NCI-H82 (cell line): ENCODE results near the gene ZNF25.
A peak's percentile ranks its signal among the peaks of the same experiment; 100 is the strongest.
"Not testable (repeated sequence)": the region's sequence is repeated elsewhere in the genome, so short reads cannot be mapped to it uniquely, and the experiment has no call there.

Experiments
- DNase-seq: peaks from one replicate; lab custom pipeline; 2025; lab: John Stamatoyannopoulos, UW

ZNF25 gene

DNA sequence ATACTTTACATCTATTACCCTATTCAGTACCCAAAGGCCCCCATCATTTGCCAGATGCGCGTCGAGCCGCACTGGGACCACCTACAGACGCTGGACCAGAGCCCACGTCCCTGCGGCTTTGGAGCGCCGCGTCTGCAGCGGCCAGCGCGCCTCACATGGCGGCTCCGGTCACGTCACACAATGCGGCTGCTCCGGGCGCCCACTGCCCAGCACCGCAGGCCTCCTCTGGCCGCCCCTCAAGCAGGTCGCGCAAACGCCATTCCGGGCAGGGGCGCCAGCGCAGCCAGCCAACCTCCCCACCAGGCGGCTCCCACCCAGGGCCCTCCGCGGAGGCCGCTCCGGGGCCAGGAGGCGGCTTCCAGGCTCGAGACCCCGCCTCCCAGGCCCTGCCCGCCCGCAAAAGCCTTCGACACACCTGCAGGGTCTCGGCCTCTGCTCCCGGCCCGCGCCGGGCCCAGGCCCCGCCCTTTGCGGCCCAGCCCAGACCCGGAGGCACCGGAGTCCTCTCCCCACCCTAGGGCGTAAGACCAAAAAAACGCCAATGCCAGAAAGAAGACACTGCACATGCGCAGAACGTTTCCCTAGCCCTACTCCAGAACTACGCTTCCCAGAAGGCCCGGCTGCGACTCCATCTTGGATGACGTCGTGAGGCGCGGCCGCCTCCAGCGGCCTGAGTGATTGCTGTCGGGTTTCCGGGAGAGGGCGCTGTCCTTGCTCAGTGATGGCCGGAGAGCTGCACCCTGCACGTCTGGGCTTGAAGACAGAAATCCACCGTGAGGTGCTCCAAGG, at the start of gene ZNF25:
Gene ZNF25, minus strand, starts transcription at position 557 of the 789 bp plus-strand sequence. CDS start 4,925 bp downstream, outside the sequence.
- DNase-seq, result peak; percentile 99

DNA sequence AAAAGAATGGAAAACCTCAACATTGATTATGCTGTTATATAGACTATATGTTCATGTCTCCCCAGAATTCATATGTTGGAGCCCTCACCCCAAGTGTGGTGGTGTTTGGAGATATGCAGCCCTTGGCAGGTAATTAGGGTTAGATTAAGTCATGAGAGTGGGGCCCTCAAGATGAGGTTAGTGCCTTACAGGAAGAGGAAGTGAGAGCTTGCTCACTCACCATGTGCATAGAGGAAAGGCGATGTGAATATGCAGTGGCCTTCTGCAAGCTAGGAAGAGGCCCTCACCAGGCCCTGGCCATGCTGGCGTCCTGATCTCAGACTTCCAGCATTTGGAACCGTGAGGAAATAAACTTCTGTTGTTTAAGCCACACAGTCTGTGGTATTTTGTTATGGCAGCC, 48.8 kb upstream of the ZNF25 start:
- DNase-seq, result no peak

DNA sequence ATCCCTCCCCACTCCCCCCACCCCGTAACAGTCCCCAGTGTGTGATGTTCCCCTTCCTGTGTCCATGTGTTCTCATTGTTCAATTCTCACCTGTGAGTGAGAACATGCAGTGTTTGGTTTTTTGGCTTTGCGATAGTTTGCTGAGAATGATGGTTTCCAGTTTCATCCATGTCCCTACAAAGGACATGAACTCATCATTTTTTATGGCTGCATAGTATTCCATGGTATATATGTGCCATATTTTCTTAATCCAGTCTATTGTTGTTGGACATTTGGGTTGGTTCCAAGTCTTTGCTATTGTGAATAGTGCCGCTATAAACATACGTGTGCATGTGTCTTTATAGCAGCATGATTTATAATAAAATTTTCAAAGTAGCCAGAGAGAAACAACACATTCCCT, 42.7 kb upstream of the ZNF25 start:
- not testable (repeated sequence) for DNase-seq

GRCh38 chr10:38016354-38016753, 39.9 kb upstream of the ZNF25 start:
- DNase-seq, result no peak

DNA sequence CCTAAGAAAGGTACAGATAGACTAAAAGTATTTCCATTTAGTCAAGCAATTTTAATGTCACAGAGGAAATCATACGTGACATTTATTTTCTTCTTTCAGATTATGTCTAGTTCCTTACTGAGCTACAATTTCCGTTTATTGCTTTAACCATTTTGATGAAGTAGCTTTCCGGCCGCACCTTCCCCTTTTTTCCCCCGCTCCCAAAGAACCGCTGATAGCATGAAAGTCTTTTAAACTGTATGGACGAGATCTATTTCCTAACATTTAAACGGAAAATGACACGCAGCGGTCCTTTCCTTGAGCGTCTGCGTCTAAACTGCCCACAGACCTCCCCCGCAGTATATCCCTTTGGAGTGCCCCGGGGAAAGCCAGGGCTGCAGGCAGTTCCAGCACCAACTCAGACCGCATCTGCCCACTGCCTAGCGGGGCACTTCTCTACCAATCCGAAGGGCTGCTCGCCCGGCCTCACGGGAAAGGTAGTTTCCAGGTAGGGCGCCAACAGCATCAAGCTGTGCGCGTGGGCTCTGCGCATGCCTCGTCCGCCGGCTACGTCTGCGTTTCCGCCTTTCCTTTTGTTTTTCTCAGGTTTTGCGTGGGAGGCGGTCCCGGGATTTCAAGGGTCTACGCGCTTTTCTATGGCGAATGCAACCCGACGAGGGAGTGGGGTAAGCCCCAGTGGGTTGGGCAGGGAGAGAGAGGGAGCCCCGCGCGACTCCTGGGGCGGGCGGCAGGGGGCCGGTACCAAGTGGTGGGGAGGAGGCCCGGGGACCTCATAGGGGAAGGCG, 33.9 kb upstream of the ZNF25 start, which contains the start of gene ZNF33A:
Gene ZNF33A, plus strand, starts transcription at position 557 of the 785 bp plus-strand sequence. CDS start 1,667 bp downstream, outside the sequence.
- peak; percentile 94 for DNase-seq

GRCh38 chr10:38007991-38008390, 31.5 kb upstream of the ZNF25 start:
- no peak for DNase-seq

GRCh38 chr10:38007551-38007950, 31.1 kb upstream of the ZNF25 start:
- DNase-seq, result no peak

DNA sequence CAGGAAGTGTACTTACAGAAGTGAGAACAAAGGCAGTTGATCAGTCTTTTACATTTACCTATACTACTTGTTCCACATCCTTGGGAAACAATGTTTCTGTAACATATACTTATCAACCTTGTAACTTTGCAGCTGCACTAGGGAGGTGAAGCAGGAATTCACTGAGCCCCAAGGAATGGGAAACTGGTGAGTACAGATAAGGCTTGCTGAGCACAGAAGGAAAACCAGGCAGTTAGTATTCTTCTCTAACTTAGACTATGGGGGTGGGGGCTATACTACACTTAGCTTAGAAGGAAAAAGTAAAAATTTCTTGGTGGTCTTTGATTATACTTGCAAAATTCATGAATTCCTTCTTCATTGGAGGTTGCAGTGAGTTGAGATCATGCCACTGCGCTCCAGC, 27.1 kb upstream of the ZNF25 start:
- no peak for DNase-seq

- DNase-seq, result no peak
Observed at GRCh38 chr10:38003026-38003425, 26.6 kb upstream of the ZNF25 start.

- DNase-seq, result not testable (repeated sequence)
Observed at GRCh38 chr10:38000474-38000873, 24.0 kb upstream of the ZNF25 start.

DNA sequence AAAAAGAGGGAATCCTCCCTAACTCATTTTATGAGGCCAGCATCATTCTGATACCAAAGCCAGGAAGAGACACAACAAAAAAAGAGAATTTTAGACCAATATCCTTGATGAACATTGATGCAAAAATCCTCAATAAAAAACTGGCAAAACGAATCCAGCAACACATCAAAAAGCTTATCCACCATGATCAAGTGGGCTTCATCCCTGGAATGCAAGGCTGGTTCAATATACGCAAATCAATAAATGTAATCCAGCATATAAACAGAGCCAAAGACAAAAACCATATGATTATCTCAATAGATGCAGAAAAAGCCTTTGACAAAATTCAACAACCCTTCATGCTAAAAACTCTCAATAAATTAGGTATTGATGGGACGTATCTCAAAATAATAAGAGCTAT, 22.5 kb upstream of the ZNF25 start:
- not testable (repeated sequence) for DNase-seq

GRCh38 chr10:37992083-37992482, 15.6 kb upstream of the ZNF25 start:
- no peak for DNase-seq

DNA sequence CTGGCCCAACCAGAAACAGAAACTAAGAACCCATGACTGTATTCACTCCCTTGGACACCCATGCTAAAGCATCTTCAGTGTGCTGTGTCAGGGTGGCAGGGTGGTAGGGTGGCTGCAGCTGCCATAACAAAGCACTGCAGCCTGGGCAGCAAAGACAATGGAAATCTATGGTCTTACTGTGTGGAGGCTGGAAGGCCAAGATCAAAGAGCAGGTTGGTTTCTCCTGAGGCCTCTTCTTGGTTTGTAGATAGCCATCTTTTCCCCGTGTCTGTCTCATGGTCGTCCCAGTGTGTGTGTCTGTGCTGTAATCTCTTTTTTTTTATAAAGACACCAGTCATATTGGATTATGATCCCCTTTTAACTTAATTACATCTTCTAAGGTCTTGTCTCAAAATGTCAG, 15.2 kb upstream of the ZNF25 start:
- DNase-seq, result no peak

DNA sequence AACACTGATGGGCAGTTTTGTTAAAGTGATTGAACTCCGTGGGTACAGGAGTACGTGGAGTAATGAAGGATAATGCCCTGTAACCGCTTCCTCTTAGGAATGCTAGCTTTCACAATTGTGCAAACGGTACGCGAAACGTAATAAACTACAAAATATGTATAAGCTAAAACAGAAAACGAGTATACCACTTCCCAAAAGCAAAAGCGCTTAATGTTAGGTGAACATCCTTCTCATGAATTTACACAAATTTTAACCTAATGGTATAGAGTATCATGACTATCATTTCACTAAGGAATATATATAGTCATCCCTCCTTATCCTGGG, 395 bp upstream of the ZNF25 start:
- DNase-seq, result no peak

- DNase-seq, result peak; percentile 37
Observed at GRCh38 chr10:37975401-37975991, 951 bp downstream of the ZNF25 start.

DNA sequence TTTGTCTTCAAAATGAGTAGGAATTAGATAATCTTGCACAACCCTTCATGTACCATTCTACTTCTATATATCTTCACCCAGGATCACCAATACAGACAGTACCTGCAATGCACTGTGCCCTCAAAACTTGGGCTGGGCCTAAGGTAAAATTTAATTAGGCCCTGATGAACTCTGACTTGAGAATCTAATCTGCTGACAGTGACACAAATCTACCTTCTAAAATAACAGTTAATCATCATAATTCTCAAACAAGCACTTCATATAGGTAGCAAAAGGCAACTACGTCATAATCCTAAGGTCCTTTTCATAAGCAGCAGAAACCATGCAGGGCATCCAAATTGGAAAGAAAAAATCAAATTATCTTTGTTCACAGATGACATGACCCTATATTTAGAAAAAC, 4.1 kb downstream of the ZNF25 start:
- DNase-seq, result no peak

DNA sequence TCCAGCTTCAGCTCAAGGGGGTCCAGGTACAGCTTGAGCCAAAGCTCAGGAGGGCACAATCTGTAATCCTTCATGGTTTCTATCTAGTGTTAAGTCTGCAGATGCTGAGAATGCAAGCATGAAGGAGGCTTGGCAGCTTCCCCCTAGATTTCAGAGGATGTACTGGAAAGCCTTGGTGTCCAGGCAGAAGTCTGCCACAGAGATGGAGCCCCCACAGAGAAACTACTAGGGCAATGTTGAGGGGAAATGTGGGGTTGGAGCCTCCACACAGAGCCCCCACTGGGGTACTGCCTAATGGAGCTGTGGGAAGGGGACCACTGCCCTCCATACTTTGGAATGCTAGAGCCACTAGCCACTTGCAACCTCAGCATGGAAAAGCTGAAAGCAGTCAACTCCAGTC, 11.4 kb downstream of the ZNF25 start:
- no peak for DNase-seq

DNA sequence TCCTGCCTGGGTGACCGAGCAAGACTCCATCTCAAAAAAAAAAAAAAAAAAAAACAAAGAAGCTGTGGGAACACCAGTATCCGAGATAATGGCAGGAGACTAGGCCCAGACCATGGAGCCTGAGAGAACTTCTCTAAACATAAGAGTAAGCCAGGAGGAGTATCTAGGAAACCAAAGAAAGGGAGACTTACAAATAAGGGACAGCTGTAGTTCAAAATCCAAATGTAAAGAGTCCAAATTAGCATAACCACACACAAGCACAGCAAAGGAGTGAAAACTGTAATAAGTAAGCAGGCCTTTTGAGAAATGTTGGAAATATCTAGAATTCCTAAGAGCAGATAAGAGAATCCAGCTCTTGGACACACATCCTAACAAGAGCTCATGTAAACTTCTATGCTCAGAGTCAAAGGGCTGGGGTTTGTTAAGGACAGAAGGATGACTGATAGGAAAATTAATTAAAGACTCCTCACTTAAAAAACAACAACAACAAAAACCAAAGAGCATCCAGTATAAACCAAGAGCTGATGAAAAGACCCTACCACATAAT, 15.8 kb downstream of the ZNF25 start:
- no peak for DNase-seq

DNA sequence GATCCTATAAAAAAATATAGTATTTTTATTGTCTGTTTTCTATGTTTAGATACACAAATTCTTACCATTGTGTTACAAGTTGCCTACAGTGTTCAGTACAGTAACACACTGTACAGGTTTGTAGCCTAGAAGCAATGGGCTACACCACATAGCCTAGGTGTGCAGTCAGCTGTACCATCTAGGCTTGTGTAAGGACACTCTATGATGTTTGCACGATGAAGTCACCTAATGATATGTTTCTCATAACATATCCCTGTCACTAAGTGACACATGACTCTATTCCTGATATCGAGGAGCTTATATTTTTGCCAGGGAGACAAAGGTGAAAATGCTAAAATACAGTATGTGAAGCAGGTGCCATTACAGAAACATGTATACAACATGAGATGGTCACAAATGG, 18.6 kb downstream of the ZNF25 start:
- DNase-seq, result no peak

DNA sequence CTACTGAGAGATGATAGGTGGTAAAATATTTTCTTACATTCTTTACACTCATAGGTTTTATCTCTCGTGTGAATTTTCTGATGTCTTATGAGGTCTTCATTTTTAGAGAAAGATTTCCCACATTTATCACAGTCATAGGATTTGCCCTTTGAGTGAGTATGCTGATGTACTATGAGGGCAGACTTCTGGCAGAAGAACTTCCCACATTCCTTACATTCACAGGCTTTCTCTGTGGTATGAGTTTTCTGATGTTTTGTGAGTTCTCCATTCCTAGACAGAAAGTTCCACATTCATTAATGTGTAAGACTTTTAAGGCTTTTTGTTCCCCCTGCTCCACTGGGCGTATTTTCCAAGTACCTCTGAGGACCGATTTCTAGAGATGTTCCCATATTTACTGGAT, 23.5 kb downstream of the ZNF25 start:
- DNase-seq, result no peak

DNA sequence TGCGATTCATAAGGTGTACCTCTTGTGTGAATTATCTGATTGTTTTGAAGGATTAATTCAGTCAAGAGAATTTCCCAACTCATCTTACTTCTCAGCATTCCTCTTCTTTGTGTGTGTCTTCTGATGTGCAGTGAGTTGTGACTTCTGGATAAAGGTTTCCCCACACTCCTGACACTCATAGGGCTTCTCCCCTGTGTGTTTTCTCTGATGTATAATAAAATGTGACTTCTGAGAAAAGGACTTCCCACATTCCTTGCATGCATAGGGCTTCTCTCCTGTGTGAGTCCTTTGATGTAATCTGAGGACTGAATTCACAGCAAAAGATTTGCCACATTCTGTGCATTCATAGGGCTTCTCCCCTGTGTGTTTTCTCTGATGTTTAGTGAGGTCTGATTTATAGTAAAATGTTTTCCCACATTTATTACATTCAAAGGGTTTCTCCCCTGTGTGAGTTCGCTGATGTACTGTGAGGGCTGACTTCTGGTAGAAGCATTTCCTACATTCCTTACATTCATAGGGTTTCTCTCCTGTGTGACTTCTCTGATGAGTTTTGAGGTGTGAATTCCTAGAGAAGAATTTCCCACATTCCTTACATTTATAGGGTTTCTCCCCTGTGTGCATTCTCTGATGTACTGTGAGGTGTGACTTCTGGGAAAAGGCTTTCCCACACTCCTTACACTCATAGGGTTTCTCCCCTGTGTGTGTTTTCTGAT, 24.2 kb downstream of the ZNF25 start:
- DNase-seq, result no peak

GRCh38 chr10:37948210-37948609, 28.2 kb downstream of the ZNF25 start:
- DNase-seq, result no peak
